ENCODE results near the gene SLC27A1.
"Not testable (repeated sequence)": the region's sequence is repeated elsewhere in the genome, so short reads cannot be mapped to it uniquely, and the experiment has no call there.

The SLC27A1 gene

GRCh38 chr19:17506745-17507144 is 36.4 kb downstream of the SLC27A1 start:
- Histone ChIP-seq H3K36me3 (ENCODE audit: control insufficient read depth, insufficient read depth, low read length) (no peaks in the 10 kb centered on the region), H3K9ac (ENCODE audit: low read depth, low read length) (no peak overlapping the region), H3K4me1 (ENCODE audit: control insufficient read depth, insufficient read depth, low read length) (no peaks in the 10 kb centered on the region), H3K9me3 (ENCODE audit: control insufficient read depth, insufficient read depth, low read length) (no peaks in the 10 kb centered on the region), H3K4me3 (ENCODE audit: low read depth, low read length) (no peak overlapping the region), H3K27me3 (ENCODE audit: control insufficient read depth, insufficient read depth, low read length) (no peaks in the 10 kb centered on the region)

GRCh38 chr19:17508558-17508933 is 38.2 kb downstream of the SLC27A1 start:
- not testable (repeated sequence) for H3K9ac ChIP-seq (ENCODE audit: low read depth, low read length); H3K36me3 ChIP-seq (ENCODE audit: control insufficient read depth, insufficient read depth, low read length); H3K27me3 ChIP-seq (ENCODE audit: control insufficient read depth, insufficient read depth, low read length); H3K4me3 ChIP-seq (ENCODE audit: low read depth, low read length); H3K4me1 ChIP-seq (ENCODE audit: control insufficient read depth, insufficient read depth, low read length); H3K9me3 ChIP-seq (ENCODE audit: control insufficient read depth, insufficient read depth, low read length)

DNA sequence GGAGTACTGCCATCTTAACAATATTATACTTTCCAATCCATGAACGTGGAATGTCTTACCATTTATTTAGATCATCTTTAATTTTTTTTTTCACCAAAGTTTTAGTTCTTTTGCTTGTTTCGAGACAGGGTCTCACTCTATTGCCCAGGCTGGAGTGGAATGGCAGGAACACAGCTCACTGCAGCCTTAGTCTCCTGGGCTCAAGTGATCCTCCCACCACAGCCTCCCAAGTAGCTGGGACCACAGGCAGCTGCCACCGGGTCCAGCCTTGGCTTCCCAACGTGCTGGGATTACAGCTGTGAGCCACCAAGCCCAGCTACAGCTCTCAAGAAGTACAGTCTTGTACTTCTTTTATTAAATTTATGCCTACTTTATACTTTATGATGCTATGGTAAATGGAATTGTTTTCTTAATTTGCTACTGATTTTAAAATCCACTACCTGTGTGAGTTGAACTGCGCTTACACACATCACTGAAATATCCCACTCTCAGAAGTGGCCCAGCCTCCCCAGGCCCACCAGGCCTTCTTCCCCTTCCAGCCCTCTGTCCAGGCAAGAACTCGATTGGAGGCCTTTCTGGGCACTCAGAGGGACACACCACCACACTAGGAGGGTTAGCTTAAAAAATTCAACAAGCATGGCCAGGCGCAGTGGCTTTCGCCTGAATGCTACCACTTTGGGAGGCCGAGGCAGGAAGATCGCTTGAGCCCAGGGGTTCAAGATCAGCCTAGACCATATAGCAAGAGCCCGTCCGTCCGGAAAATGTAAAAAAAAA is 40.1 kb downstream of the SLC27A1 start:
- H3K9me3 ChIP-seq (ENCODE audit: control insufficient read depth, insufficient read depth, low read length), result no peaks in the 10 kb centered on the region
- no peaks in the 10 kb centered on the region for H3K27me3 ChIP-seq (ENCODE audit: control insufficient read depth, insufficient read depth, low read length)
- peaks cover 2% of the 10 kb centered on the region for H3K36me3 ChIP-seq (ENCODE audit: control insufficient read depth, insufficient read depth, low read length)
- peaks cover 3% of the 10 kb centered on the region for H3K4me1 ChIP-seq (ENCODE audit: control insufficient read depth, insufficient read depth, low read length)
- peak overlapping the region; percentile 81 for H3K9ac ChIP-seq (ENCODE audit: low read depth, low read length)
- peak overlapping the region; percentile 88 for H3K4me3 ChIP-seq (ENCODE audit: low read depth, low read length)

GRCh38 chr19:17511724-17512573 is 41.6 kb downstream of the SLC27A1 start:
- Histone ChIP-seq H3K27me3 (ENCODE audit: control insufficient read depth, insufficient read depth, low read length) (no peaks in the 10 kb centered on the region), H3K36me3 (ENCODE audit: control insufficient read depth, insufficient read depth, low read length) (peaks cover 2% of the 10 kb centered on the region), H3K4me1 (ENCODE audit: control insufficient read depth, insufficient read depth, low read length) (peaks cover 3% of the 10 kb centered on the region), H3K9ac (ENCODE audit: low read depth, low read length) (peak overlapping the region; percentile 83), H3K9me3 (ENCODE audit: control insufficient read depth, insufficient read depth, low read length) (no peaks in the 10 kb centered on the region), H3K4me3 (ENCODE audit: low read depth, low read length) (peak overlapping the region; percentile 88)

- Histone ChIP-seq H3K27me3 (ENCODE audit: control insufficient read depth, insufficient read depth, low read length) (no peaks in the 10 kb centered on the region), H3K36me3 (ENCODE audit: control insufficient read depth, insufficient read depth, low read length) (peaks cover 5% of the 10 kb centered on the region), H3K9me3 (ENCODE audit: control insufficient read depth, insufficient read depth, low read length) (no peaks in the 10 kb centered on the region), H3K4me3 (ENCODE audit: low read depth, low read length) (peak overlapping the region; percentile 88), H3K9ac (ENCODE audit: low read depth, low read length) (peak overlapping the region; percentile 68), H3K4me1 (ENCODE audit: control insufficient read depth, insufficient read depth, low read length) (peaks cover 3% of the 10 kb centered on the region)
Measured at GRCh38 chr19:17512574-17512939, 42.2 kb downstream of the SLC27A1 start.

DNA sequence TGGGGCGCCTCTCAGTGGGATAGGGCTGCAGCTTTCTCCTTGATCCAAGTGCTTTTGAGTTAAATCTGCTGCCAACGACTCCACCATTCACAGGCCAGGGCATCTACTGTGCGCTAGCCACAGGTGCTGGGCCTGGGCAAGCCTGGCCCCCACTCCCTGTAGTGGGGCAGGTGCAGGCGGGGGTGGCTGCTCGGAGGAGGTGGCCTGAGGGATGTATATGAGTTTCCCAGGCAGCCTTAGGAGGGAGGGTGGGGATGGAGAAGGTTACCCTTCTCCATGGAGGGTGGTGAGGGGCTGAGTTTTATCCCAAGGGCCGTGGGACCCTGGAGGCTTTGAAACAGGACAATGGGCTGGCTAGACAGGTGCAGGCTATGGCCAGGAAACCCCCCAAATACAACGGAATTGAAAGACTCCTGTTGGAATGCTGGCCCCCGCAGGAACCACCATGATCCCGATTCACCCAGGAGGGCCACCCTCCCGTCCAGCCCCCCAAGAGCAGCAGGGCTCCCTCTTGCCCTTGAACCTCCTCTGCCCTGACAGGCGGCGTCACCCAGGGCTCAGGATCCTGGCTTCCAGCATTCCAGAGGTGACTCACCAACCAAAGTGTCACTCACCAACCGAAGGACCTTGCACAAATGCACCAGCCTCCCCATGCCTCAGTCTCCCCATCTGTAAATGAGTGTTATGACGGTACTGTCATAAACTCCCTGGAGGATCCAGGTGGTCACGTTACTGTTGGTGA is 45.3 kb downstream of the SLC27A1 start:
- Histone ChIP-seq H3K4me3 (ENCODE audit: low read depth, low read length) (no peak overlapping the region), H3K27me3 (ENCODE audit: control insufficient read depth, insufficient read depth, low read length) (no peaks in the 10 kb centered on the region), H3K9me3 (ENCODE audit: control insufficient read depth, insufficient read depth, low read length) (no peaks in the 10 kb centered on the region), H3K36me3 (ENCODE audit: control insufficient read depth, insufficient read depth, low read length) (peaks cover 10% of the 10 kb centered on the region), H3K4me1 (ENCODE audit: control insufficient read depth, insufficient read depth, low read length) (peaks cover 3% of the 10 kb centered on the region), H3K9ac (ENCODE audit: low read depth, low read length) (no peak overlapping the region)

GRCh38 chr19:17517898-17518297 is 47.6 kb downstream of the SLC27A1 start:
- Histone ChIP-seq H3K36me3 (ENCODE audit: control insufficient read depth, insufficient read depth, low read length) (peaks cover 11% of the 10 kb centered on the region), H3K9ac (ENCODE audit: low read depth, low read length) (no peak overlapping the region), H3K4me3 (ENCODE audit: low read depth, low read length) (no peak overlapping the region), H3K27me3 (ENCODE audit: control insufficient read depth, insufficient read depth, low read length) (no peaks in the 10 kb centered on the region), H3K9me3 (ENCODE audit: control insufficient read depth, insufficient read depth, low read length) (no peaks in the 10 kb centered on the region), H3K4me1 (ENCODE audit: control insufficient read depth, insufficient read depth, low read length) (no peaks in the 10 kb centered on the region)

GRCh38 chr19:17518654-17519053 is 48.3 kb downstream of the SLC27A1 start:
- not testable (repeated sequence) for H3K27me3 ChIP-seq (ENCODE audit: control insufficient read depth, insufficient read depth, low read length)
- peaks cover 11% of the 10 kb centered on the region for H3K36me3 ChIP-seq (ENCODE audit: control insufficient read depth, insufficient read depth, low read length)

GRCh38 chr19:17519967-17520366 is 49.6 kb downstream of the SLC27A1 start:
- H3K36me3 ChIP-seq (ENCODE audit: control insufficient read depth, insufficient read depth, low read length), result peaks cover 11% of the 10 kb centered on the region
- H3K9ac ChIP-seq (ENCODE audit: low read depth, low read length), result no peak overlapping the region
- no peaks in the 10 kb centered on the region for H3K9me3 ChIP-seq (ENCODE audit: control insufficient read depth, insufficient read depth, low read length)
- no peaks in the 10 kb centered on the region for H3K27me3 ChIP-seq (ENCODE audit: control insufficient read depth, insufficient read depth, low read length)
- no peak overlapping the region for H3K4me3 ChIP-seq (ENCODE audit: low read depth, low read length)
- no peaks in the 10 kb centered on the region for H3K4me1 ChIP-seq (ENCODE audit: control insufficient read depth, insufficient read depth, low read length)

More at GRCh38 chr19:17518654-17519053, 48.3 kb downstream of the SLC27A1 start:
- not testable (repeated sequence) for H3K4me3 ChIP-seq (ENCODE audit: low read depth, low read length); H3K9ac ChIP-seq (ENCODE audit: low read depth, low read length); H3K9me3 ChIP-seq (ENCODE audit: control insufficient read depth, insufficient read depth, low read length); H3K4me1 ChIP-seq (ENCODE audit: control insufficient read depth, insufficient read depth, low read length)

DNA sequence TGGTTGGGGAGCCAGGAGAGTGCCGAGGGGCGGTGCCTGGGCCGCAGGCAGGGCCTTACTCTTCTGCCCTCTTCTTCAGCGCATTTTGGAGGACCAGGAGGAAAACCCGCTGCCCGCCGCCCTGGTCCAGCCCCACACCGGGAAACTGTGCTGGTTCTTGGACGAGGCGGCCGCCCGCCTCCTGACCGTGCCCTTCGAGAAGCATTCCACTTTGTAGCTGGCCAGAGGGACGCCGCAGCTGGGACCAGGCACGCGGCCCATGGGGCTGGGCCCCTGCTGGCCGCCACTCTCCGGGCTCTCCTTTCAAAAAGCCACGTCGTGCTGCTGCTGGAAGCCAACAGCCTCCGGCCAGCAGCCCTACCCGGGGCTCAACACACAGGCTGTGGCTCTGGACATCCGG is 50.5 kb downstream of the SLC27A1 start:
- Histone ChIP-seq H3K36me3 (ENCODE audit: control insufficient read depth, insufficient read depth, low read length) (peaks cover 11% of the 10 kb centered on the region), H3K9me3 (ENCODE audit: control insufficient read depth, insufficient read depth, low read length) (no peaks in the 10 kb centered on the region), H3K9ac (ENCODE audit: low read depth, low read length) (no peak overlapping the region)

DNA sequence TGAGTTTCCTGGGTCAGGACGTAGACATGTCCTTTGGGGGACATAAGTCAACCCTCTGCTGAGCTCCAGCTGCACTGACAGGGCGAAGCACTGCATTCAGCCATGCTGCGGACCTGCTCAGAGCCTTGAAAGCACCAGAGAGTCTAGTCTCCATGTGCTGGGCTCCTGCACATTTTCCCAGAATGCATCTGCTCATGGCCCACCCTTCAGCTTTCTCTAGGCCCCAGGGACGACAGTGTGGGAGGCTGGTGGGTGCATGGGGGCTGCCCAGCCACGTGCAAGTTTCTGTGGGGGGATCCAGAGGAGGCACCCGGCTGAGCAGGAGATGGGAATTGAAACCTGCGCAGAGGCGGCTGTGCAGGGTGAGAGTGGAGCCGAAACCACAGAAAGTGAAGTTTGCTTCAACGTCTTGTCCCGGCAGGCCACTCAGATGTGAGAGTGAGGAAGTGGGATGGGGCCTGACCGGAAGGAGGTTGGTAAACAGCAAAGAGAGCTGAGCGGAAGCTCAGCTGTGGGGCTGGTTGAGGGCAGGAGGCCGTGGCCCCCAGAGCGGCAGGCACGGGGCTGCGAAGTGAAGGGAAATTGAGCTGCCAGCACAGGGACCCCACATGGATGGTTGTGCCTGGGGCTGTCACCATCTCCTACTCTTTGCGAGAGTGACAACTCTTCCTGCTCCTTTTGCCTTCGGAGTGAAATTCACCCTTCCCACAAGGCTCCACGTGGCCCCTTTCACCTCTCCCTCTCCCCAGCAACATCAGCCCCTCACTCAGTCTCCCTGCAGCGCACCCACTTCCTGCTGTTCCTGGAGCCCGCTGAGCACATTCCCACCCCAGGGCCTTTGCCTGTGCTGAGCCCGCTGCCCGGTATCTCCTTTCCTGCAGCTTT is 52.9 kb downstream of the SLC27A1 start:
- peaks cover 6% of the 10 kb centered on the region for H3K36me3 ChIP-seq (ENCODE audit: control insufficient read depth, insufficient read depth, low read length)
- H3K9ac ChIP-seq (ENCODE audit: low read depth, low read length), result no peak overlapping the region
- H3K9me3 ChIP-seq (ENCODE audit: control insufficient read depth, insufficient read depth, low read length), result no peaks in the 10 kb centered on the region
- no peaks in the 10 kb centered on the region for H3K4me1 ChIP-seq (ENCODE audit: control insufficient read depth, insufficient read depth, low read length)
- no peak overlapping the region for H3K4me3 ChIP-seq (ENCODE audit: low read depth, low read length)
- H3K27me3 ChIP-seq (ENCODE audit: control insufficient read depth, insufficient read depth, low read length), result no peaks in the 10 kb centered on the region

More for the DNA sequence above, 50.5 kb downstream of the SLC27A1 start:
- Histone ChIP-seq H3K4me3 (ENCODE audit: low read depth, low read length) (no peak overlapping the region), H3K4me1 (ENCODE audit: control insufficient read depth, insufficient read depth, low read length) (no peaks in the 10 kb centered on the region), H3K27me3 (ENCODE audit: control insufficient read depth, insufficient read depth, low read length) (no peaks in the 10 kb centered on the region)

Measured in iPS-15b (cell line).